Heart left ventricle (tissue), 16 donors: ENCODE measurements around the gene MLLT3. TPM values are rescaled to one million over a fixed set of nuclear protein-coding genes. Genes with fewer than 3 reads are reported as not detected.

Source experiments
- ATAC-seq, 4 donors: fragments of 200-7000 bp; cut with Tn5 transposase; one replicate each; pipeline ENCODE4 v1.9.1; 2020 to 2022; ENCODE audit warnings: moderate library complexity in 4 of 4, mild to moderate bottlenecking in 3 of 4, moderate number of reproducible peaks in 1 of 4
- DNase-seq, 5 donors: peaks; one replicate each; pipeline ENCODE4 v3.0.0-alpha.2; 2020
- H3K27ac ChIP-seq, 12 donors: fragments of 200-600 bp; sonication (generic) in 4 of 12; one replicate each; pipeline versions ENCODE4 v1.5.0 to v1.8.0; 2016 to 2022; ENCODE audit warnings: mild to moderate bottlenecking in 2 of 12
- H3K27me3 ChIP-seq, 9 donors: fragments of 200-600 bp; sonication (generic) in 2 of 9; one replicate each; pipeline versions ENCODE4 v1.5.1 to v1.8.0; 2016 to 2022; ENCODE audit warnings: mild to moderate bottlenecking in 3 of 9
- H3K36me3 ChIP-seq, 9 donors: fragments of 200-600 bp; sonication (generic) in 2 of 9; one replicate each; pipeline versions ENCODE4 v1.5.0 to v1.8.0; 2018 to 2022; ENCODE audit warnings: mild to moderate bottlenecking in 2 of 9
- H3K4me1 ChIP-seq, 12 donors: fragments of 200-600 bp; sonication (generic) in 4 of 12; one replicate each; pipeline versions ENCODE4 v1.5.0 to v1.8.0; 2016 to 2022; ENCODE audit warnings: mild to moderate bottlenecking in 3 of 12
- H3K4me3 ChIP-seq, 12 donors: fragments of 200-600 bp; sonication (generic) in 4 of 12; one replicate each; pipeline versions ENCODE4 v1.5.0 to v1.8.0; 2017 to 2022; ENCODE audit warnings: mild to moderate bottlenecking in 9 of 12, moderate library complexity in 4 of 12
- H3K9me3 ChIP-seq, 12 donors: fragments of 200-600 bp; sonication (generic) in 4 of 12; one replicate each; pipeline versions ENCODE4 v1.5.0 to v1.8.0; 2016 to 2022; ENCODE audit warnings: mild to moderate bottlenecking in 1 of 12
- POLR2A ChIP-seq, 2 donors: fragments of 450-650 bp; IDR thresholded peaks; one replicate each; pipeline ENCODE4 v1.6.1; 2017; ENCODE audit warnings: antibody characterized with exemption in 2 of 2, mild to moderate bottlenecking in 2 of 2, moderate library complexity in 2 of 2
- WGBS, 4 donors: extraction: QIAGEN DNeasy Blood & Tissue Kit in 2 of 4; methylation state at CpG; one replicate each; pipeline versions ENCODE4 v1.1.5 to v1.1.7; 2013 to 2018; 5-methylcytosine and 5-hydroxymethylcytosine counted together
- intact Hi-C, 10 donors: fragments of 100-400 bp; cut with DNase I; formaldehyde crosslinking; loops; one replicate each; pipeline versions ENCODE4 v1.11.1 to v1.14.2; 2022
- polyA plus RNA-seq, 2 donors: library from polyadenylated mRNA; stranded (reverse); fragments of 200-250 nt; gene quantifications; one replicate each; pipeline ENCODE4 v1.2.3, GENCODE V29; 2013
- total RNA-seq, 9 donors: library from RNA; depleted of rRNA in 2 of 9; stranded (reverse); fragments of >200 nt in 2 of 9; fragmentation: NEBNext Ultra II Directional in 3 of 9; extraction: Animal tissue kit (Norgen Biotek cat#: 25700) in 3 of 9; gene quantifications; one replicate each; pipeline versions ENCODE4 v1.1.0 to v1.2.4, GENCODE V29; 2016 to 2023
- TF ChIP-seq, protein P1 (sequence below), 12 donors: fragments of 200-600 bp; sonication (generic) in 4 of 12; IDR thresholded peaks; one replicate each; pipeline versions ENCODE4 v1.5.0 to v1.8.0; 2018 to 2022; ENCODE audit warnings: antibody characterized with exemption in 12 of 12, mild to moderate bottlenecking in 5 of 12
- donor health status: ischemic (EF 13 %, LVEDD 7.1; RV severe dilation, severe dysfunction).
- donor health status: healthy with polysubstance abuse.
- donor health status: DM: no; HTN: yes; CAD: no.
- donor health status: DM: no; HTN: no; CAD: no.
- donor health status: ischemic (EF 25% LVEDD 6.9; RV normal size, moderate dysfunction).
- donor health status: ischemic (EF 25% LVEDD 5.7; RV mildly dilated, moderate dysfunction).
- donor health status: healthy.
- donor health status: DM: yes; HTN: yes; CAD: no.
- donor health status: ischemic (EF 35%, LVEDD 5.7; RV mildly dilated, moderate dysfunction).
- donor health status: nonischemic (EF 11% LVEDD 7.7; RV severe dilation, severe dysfunction).
- donor health status: DM: yes; HTN: yes; CAD: no.
- donor health status: PGD.
- donor health status: ischemic (EF 29% LVEDD 5.4; RV normal size, mild dysfunction).
- donor health status: nonischemic (EF 23%, LVEDD 6.1; RV moderate dilation, normal function).

Gene MLLT3
- total and polyA plus RNA-seq, 11 donors = 7.5 to 21.0 (median 15.3) TPM

DNA sequence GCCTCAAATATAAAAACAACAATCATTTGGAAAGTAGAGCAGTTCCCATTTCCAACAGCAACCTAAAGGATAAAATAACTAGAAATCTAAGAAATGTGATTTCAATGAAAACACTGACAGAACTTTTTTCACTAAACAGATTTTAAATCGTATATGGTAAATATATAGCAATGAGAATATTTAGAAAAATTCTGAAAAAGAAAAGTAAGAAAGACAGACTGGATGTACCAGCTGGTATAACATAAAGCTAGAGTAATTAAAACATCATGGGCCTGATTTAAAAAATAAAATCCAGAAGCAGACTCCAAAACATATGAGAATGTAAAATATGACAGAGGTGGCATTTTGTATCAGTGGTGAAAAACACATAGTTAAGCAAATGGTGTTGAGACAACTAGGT is 308.9 kb downstream of the MLLT3 start:
- Histone ChIP-seq H3K4me1 (no peaks in the 10 kb centered on the region), H3K27me3 (no peaks in the 10 kb centered on the region), H3K9me3 (no peaks in the 10 kb centered on the region), H3K4me3 (no peak overlapping the region), H3K27ac (no peak overlapping the region), H3K36me3 (no peaks in the 10 kb centered on the region)
- intact Hi-C loops = loop anchor here in 1 of 10 donors (10.0 kb wide), 1 partner anchor 519 kb away; no protein-coding TSS in a partner anchor
- TF ChIP-seq POLR2A (IDR thresholded peaks at IDR 0.05) = no peak
- TF ChIP-seq, protein P1, sequence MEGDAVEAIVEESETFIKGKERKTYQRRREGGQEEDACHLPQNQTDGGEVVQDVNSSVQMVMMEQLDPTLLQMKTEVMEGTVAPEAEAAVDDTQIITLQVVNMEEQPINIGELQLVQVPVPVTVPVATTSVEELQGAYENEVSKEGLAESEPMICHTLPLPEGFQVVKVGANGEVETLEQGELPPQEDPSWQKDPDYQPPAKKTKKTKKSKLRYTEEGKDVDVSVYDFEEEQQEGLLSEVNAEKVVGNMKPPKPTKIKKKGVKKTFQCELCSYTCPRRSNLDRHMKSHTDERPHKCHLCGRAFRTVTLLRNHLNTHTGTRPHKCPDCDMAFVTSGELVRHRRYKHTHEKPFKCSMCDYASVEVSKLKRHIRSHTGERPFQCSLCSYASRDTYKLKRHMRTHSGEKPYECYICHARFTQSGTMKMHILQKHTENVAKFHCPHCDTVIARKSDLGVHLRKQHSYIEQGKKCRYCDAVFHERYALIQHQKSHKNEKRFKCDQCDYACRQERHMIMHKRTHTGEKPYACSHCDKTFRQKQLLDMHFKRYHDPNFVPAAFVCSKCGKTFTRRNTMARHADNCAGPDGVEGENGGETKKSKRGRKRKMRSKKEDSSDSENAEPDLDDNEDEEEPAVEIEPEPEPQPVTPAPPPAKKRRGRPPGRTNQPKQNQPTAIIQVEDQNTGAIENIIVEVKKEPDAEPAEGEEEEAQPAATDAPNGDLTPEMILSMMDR (IDR thresholded peaks at IDR 0.05) = no peak
- no peak for DNase-seq
- no peak for ATAC-seq
- WGBS, 4 donors = 92 to 97% (median 96%) methylated on average over 1 of the region's 1 CpG

DNA sequence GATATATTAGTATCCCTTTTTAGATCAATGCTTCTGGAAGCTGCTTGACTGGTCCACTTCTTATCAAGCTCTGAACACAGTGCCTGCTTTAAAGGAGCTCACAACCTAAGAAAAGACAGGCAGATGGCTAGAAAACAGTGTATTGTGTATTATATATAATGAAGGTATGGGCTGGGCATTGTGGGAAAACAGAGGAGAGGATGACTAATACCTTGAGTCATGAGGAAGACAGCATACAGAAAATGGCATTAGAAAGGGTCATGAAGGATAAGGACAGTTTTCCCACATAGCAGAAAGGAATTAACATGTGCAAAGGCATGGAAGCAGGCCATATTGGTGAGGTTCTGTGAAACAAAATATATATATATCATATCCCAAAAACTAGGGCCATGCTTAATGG is 309.6 kb downstream of the MLLT3 start:
- H3K27me3 ChIP-seq = no peaks in the 10 kb centered on the region
- no peak for TF ChIP-seq POLR2A (IDR thresholded peaks at IDR 0.05)
- TF ChIP-seq, protein P1 (IDR thresholded peaks at IDR 0.05) = no peak
- no peaks in the 10 kb centered on the region for H3K36me3 ChIP-seq
- DNase-seq (no peak), ATAC-seq (no peak)
- no peaks in the 10 kb centered on the region for H3K9me3 ChIP-seq
- no peak overlapping the region for H3K27ac ChIP-seq
- H3K4me1 ChIP-seq = no peaks in the 10 kb centered on the region
- H3K4me3 ChIP-seq = no peak overlapping the region
- intact Hi-C loops = loop anchor here in 1 of 10 donors (10.0 kb wide), 1 partner anchor 518 kb away; no protein-coding TSS in a partner anchor

DNA sequence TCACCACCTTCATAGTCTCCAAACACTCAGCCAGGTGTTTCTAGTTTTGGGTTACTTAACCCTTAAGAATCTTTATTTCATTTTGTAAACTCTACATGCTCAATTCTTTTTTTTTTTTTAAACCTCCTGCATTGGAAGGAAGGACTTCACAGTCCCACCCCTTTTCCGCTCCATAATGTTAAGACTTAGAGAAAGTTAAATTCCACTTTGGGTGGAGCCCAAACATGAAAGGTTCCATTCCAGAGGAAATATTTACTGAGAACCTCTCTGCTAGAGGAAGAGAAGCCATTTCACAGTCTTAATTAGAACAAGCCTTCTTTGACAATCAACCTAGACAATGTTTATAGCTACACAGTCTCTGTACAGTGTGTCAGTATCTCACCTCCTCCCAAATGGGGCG is 312.3 kb downstream of the MLLT3 start:
- Histone ChIP-seq H3K9me3 (no peaks in the 10 kb centered on the region), H3K4me1 (no peaks in the 10 kb centered on the region), H3K36me3 (no peaks in the 10 kb centered on the region), H3K27ac (no peak overlapping the region), H3K4me3 (no peak overlapping the region), H3K27me3 (no peaks in the 10 kb centered on the region)
- no peak for DNase-seq
- WGBS, 4 donors = 93 to 98% (median 96%) methylated on average over 2 of the region's 2 CpGs
- ATAC-seq = no peak
- intact Hi-C loops = loop anchor here in 1 of 10 donors (10.0 kb wide), 1 partner anchor 515 kb away; no protein-coding TSS in a partner anchor
- TF ChIP-seq, protein P1 (IDR thresholded peaks at IDR 0.05) = no peak
- no peak for TF ChIP-seq POLR2A (IDR thresholded peaks at IDR 0.05)

DNA sequence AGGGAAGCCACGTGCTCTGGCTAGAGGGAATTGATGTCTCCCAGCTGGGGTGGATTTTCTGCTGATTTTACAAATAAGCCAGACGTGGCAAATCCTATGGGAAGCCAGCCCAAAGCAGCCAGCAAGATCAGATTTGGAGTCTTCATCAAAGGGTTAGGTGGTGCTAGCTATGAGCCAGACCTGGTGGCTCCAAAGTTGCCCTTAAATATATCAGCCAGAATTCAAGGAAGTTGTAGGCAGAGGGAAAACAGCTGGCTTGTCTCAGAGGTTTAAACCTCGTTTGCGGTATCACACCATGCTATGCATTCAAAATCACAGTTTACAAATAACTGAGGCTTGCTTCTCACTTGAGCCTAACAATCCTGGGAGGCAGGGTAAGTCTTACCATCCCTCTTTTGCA is 313.2 kb downstream of the MLLT3 start:
- WGBS, 4 donors = 61 to 82% (median 77%) methylated on average over 4 of the region's 4 CpGs
- DNase-seq (no peak), ATAC-seq (no peak)
- TF ChIP-seq, protein P1 (IDR thresholded peaks at IDR 0.05) = no peak
- no peak for TF ChIP-seq POLR2A (IDR thresholded peaks at IDR 0.05)
- H3K4me1 ChIP-seq = no peaks in the 10 kb centered on the region
- H3K36me3 ChIP-seq = no peaks in the 10 kb centered on the region
- no peak overlapping the region for H3K27ac ChIP-seq
- H3K9me3 ChIP-seq = no peaks in the 10 kb centered on the region
- no peak overlapping the region for H3K4me3 ChIP-seq
- intact Hi-C loops = no loop called here
- H3K27me3 ChIP-seq = peaks cover 0 to 2% (median 0%) of the 10 kb centered on the region in 9 donors
